Choroid plexus epithelial cell (primary cell): ENCODE results near the gene ARSH.

Source experiments
- DNase-seq: peaks from one replicate; pipeline ENCODE4 v3.0.0-alpha.2; 2010; ENCODE audit warnings: low read depth
- H3K4me3 ChIP-seq: 2 replicates; pipeline ENCODE4 v1.5.1; 2011; ENCODE audit warnings: low read depth, mild to moderate bottlenecking, control low read depth, low read length, moderate library complexity
- CTCF ChIP-seq: conservative IDR thresholded peaks from 2 replicates; pipeline ENCODE4 v1.5.1; 2011; ENCODE audit warnings: low read depth, mild to moderate bottlenecking, control low read depth, inconsistent platforms, low read length, moderate library complexity

ARSH gene

GRCh38 chrX:2984342-2984741, 22.0 kb upstream of the ARSH start:
- no peak for TF ChIP-seq CTCF
- no peak for DNase-seq
- no peak overlapping the region for H3K4me3 ChIP-seq

DNA sequence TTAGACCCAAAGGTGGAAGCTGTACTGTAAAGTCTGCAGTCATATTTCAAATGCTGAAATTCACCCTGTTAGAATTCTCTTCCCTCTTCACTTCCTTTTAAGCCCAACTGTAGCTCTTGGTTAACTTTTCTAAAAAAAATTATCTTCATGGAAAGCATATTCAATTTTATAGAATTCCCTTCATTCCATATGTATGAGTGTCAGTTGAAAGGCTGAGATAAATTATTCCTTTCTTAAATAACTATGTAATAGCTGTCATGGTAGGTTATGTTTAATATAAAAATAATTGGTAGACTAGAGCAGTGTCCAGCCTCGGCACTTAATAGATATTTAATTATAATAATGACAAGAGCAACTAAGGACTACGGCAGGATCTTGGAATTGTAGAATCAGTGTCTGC, 16.8 kb upstream of the ARSH start:
- no peak for DNase-seq
- no peak overlapping the region for H3K4me3 ChIP-seq
- no peak for TF ChIP-seq CTCF

DNA sequence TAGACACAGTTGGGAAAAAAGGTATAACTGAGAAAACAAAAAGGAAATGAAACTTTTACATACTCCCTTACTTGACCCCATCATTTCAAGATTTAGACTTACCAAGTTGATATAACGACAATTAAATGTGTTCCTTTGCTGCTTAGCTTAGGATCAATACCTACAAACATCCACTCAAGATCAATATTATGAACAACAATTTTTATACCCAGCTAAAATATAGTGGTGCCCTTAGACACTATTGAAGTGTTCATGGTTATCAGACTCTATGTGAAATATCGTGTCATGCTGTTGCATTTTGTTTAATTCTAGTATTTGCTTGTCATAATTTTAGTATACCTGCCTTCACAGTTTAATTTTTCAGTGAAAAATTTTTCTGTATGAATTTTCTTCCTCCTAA, 4.2 kb downstream of the ARSH start:
- no peak for TF ChIP-seq CTCF
- no peak overlapping the region for H3K4me3 ChIP-seq
- DNase-seq: no peak

- H3K4me3 ChIP-seq: no peak overlapping the region
- no peak for DNase-seq
- no peak for TF ChIP-seq CTCF
These were observed 11.1 kb downstream of the ARSH start for GRCh38 chrX:3017492-3017891.

DNA sequence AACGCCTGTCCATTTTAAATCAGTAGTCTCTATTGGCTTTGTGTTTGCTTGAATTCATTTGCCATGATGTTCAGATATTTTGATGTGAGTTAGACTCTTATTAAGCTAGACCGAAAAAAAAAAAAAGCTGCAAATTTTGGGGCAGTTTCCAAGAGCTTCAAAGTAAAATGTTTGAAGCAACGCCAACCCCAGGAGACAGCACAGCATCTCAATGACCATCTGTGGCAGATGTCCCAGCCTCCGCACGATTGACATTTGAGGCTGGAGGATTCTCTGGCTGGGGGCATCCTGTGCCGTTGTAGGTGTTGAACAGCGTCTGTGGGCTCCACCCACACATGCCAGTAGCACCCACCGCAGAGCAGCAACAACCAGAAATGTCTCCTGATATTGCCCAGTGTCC, 17.8 kb downstream of the ARSH start:
- no peak for TF ChIP-seq CTCF
- H3K4me3 ChIP-seq: no peak overlapping the region
- DNase-seq: no peak

DNA sequence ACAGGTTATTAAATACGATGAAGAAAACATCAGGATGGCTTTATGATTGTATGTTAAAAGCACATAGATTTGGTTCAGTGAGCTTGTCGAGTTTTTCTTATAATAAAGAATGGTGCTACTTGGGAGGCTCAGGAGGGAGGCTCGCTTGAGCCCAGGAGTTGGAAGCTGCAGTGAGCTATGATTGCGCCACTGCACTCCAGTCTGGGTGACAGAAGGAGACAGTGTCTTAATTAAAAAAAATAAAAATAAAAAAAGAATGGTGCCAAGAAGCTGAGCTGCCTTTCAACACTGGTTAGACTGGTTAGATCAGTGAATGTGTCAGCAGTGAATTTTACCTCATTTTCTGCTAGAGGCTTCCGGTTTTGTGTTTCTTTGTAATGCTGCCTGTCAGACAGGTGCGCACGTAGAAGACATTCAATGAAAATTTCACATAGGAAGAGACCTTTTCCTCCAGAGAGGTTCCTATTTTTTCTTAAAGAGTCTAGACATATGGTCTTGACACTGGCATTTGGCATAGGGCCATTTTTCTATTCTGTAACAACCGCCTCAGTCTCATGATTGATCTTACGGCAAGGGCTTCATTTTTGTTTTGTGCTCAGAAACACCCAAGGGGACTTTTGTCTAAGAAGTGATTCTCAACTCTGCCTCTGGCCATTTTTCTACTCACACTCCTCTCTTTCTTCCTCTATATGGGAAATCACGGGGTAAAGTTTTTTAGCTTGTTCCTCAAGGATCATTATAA, 19.9 kb downstream of the ARSH start:
- DNase-seq: no peak
- TF ChIP-seq CTCF: no peak
- H3K4me3 ChIP-seq: no peak overlapping the region

DNA sequence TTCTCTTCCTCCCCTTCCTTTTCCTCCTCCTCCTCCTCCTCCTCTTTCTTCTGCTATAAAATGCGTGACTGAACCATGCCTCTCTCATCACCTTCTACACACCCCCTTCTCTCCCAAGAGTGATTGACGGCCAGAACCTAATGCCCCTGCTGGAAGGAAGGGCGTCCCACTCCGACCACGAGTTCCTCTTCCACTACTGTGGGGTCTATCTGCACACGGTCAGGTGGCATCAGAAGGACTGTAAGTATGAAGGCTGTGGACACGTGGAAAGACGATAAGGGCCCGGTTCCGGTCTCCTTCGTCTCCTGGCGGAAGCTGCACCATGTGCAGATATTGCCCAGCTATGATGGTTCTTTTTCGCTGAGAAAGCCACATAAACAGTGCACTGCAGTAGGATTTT, 22.8 kb downstream of the ARSH start:
- no peak for TF ChIP-seq CTCF
- DNase-seq: no peak
- H3K4me3 ChIP-seq: no peak overlapping the region
